ENCODE measurements around the gene TMEM59L. TPM values are rescaled to one million over a fixed set of nuclear protein-coding genes. Genes with fewer than 3 reads are reported as not detected.

TMEM59L gene
- total RNA-seq, 2 experiments from 2014 or later, result 0.12 TPM; not detected in 1

DNA sequence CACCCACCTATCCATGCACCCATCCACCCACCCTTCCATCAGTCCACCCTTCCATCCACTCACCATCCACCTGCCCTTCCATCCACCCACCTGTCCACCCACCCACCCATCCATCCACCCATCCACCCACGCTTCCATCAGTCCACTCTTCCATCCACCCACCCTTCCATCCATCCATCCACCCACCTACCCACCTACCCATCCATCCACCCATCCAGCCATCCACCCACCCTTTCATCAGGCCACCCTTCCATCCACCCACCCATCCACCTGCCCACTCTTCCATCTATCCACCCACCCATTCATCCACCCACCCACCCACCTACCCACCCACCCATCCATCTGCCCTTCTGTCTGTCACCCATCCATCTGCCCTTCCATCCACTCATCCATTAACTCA lies 41.2 kb downstream of the TMEM59L start:
- Mint-ChIP-seq H3K36me3 (ENCODE audit: low read depth) (no peaks in the 10 kb centered on the region), H3K9me3 (no peaks in the 10 kb centered on the region), H3K4me3 (no peak overlapping the region), H3K27ac (no peak overlapping the region), H3K27me3 (no peaks in the 10 kb centered on the region), H3K4me1 (no peaks in the 10 kb centered on the region)
- POLR2A ChIA-PET, result no interaction called here
- no peak for DNase-seq
- CTCF ChIA-PET, result no interaction called here

DNA sequence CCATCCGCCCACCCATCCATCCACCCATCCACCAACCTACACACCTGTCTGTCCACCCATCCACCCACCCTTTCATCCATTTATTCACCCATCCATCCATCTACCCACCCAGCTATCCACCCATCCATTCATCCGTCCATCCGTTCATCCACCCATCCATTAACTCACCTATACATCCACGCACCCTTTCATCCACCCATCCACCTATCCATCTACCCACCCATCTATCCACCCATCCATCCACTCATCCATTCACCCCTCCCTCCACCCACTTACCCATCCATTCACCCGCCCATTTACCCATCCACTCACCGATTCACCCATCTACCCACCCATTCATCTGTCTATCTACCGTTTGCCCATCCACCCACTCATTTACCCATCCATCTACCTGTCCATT lies 41.8 kb downstream of the TMEM59L start:
- no peaks in the 10 kb centered on the region for H3K9me3 Mint-ChIP-seq
- no peak overlapping the region for H3K4me3 Mint-ChIP-seq
- POLR2A ChIA-PET, result no interaction called here

DNA sequence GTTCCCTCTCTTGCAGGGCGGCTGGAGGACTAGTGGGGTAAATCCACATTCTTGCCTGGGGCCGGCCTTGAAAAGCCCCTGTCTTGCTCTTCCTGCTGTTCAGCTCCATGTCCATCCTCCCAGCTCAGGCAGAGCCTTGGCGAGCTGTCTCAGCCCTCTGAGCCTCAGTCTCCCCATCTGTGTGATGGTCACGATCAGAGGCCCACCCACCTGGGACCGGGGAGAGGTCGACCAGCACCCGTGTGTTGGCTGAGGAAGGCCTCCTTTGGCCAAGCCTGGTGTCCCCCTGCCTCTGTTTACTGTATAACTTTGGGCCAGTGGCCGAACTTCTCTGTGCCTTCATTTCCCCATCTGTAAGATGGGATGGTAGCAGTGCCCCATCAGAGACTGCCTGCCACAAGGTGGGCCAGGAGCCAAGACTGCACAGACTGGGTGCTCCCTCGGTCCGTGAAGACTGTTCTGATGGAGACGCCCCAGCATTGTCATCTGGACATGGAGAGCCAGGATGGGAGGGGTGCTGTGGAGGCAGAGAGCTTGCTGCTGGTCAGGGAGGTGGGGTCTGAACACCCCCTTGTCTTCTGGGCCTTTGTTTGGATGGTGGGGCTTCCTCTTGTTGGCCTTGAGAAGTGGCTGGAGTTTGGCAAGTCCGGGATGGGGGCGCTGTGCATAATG lies 42.6 kb downstream of the TMEM59L start:
- no peak overlapping the region for H3K4me3 Mint-ChIP-seq
- H3K27me3 Mint-ChIP-seq, result no peaks in the 10 kb centered on the region
- H3K36me3 Mint-ChIP-seq (ENCODE audit: low read depth), result no peaks in the 10 kb centered on the region
- H3K9me3 Mint-ChIP-seq, result no peaks in the 10 kb centered on the region
- ChIA-PET POLR2A (no interaction called here), CTCF (interaction anchor here (1.3 kb wide), 1 partner anchor 55 kb away, joined by 3 read pairs; no protein-coding TSS in a partner anchor)
- H3K27ac Mint-ChIP-seq, result no peak overlapping the region
- no peak for DNase-seq
- H3K4me1 Mint-ChIP-seq, result no peaks in the 10 kb centered on the region

More for the DNA sequence above, 41.8 kb downstream of the TMEM59L start:
- DNase-seq, result no peak
- Mint-ChIP-seq H3K36me3 (ENCODE audit: low read depth) (no peaks in the 10 kb centered on the region), H3K4me1 (no peaks in the 10 kb centered on the region), H3K27ac (no peak overlapping the region), H3K27me3 (no peaks in the 10 kb centered on the region)
- CTCF ChIA-PET, result interaction anchor here (1.3 kb wide), 1 partner anchor 54 kb away, joined by 3 read pairs; no protein-coding TSS in a partner anchor

DNA sequence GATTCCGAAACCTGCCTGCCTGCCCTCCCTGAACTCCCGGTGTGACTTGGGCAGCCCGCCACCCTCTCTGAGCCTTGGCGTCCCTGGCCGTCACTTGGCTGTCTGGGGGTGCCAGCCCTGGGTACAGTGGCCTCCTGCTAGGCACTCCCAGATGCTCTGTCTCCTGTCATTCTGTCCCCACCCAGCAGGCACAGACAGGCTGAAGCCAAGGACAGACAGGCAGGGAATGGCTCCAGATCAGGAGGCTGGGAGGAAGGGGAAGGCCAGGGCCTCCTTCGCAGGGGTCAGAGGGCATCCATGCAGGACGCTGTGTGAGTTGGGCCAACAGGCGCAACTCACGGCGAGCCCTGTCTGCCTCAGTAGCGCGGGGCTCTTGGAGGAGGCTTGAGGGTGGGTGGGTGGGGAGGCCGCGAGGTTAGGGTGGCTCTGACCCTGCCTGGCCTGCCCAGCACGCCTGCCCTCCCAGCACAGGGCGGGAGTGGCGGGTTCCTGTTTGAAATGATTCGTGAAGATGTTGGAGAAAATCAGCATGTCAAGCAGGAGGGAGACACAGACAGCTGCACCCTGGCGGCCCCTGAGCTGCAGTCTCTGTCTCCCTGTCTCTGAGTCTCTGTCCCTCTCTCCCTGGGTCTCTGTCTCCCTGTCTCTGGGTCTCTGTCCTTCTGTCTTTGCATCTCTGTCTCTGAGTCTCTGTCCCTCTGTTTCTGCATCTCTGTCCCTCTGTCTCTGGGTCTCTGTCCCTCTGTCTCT lies 43.8 kb downstream of the TMEM59L start:
- H3K27ac Mint-ChIP-seq, result no peak overlapping the region
- CTCF ChIA-PET, result interaction anchor here (0.6 kb wide), 1 partner anchor 175 kb away, joined by 3 read pairs; no protein-coding TSS in a partner anchor

DNA sequence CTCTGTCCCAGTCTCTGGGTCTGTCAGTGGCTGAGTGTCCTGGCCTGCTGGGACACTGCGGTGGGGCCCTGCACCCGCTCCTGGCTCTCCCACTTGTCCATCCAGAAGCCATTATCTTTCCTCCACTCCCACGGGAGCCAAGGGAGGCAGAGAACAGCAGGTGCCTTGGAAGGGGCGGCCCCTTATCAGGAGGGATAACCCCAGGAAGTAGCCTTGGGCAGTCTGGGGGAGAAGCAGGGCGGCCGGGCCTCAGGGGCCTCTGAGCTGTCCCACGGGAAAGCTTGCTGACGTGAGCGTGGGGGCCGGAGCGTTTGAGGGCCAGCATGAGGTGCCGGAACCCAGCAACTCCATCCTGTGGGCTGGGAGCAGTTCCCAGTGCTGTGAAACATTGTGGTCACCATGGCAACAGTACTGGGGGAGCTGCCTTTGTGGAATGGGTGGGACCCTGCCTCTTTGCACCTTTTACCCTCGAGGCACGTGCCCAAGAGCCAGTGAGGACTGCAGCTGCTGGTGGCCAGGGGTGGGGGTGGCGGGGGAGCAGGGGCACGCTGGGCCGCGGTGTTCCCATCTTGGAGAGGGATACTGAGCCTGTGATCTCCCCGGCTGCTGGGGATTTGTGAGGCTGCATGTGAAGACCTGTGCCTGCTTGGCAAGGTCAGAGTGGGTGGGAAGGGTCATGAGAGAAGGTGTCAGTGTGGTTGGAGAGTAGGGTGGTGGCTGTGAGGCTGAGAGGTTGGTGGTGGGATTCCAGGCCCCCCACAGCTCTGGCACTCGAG lies 45.1 kb downstream of the TMEM59L start:
- no peaks in the 10 kb centered on the region for H3K27me3 Mint-ChIP-seq
- H3K4me3 Mint-ChIP-seq, result no peak overlapping the region
- H3K9me3 Mint-ChIP-seq, result no peaks in the 10 kb centered on the region
- ChIA-PET CTCF (no interaction called here), POLR2A (no interaction called here)
- peaks cover 2% of the 10 kb centered on the region for H3K4me1 Mint-ChIP-seq
- no peak for DNase-seq
- H3K36me3 Mint-ChIP-seq (ENCODE audit: low read depth), result no peaks in the 10 kb centered on the region
- H3K27ac Mint-ChIP-seq, result no peak overlapping the region

More for the DNA sequence above, 43.8 kb downstream of the TMEM59L start:
- Mint-ChIP-seq H3K36me3 (ENCODE audit: low read depth) (no peaks in the 10 kb centered on the region), H3K9me3 (no peaks in the 10 kb centered on the region), H3K27me3 (no peaks in the 10 kb centered on the region), H3K4me1 (peaks cover 2% of the 10 kb centered on the region), H3K4me3 (no peak overlapping the region)
- DNase-seq, result no peak
- POLR2A ChIA-PET, result no interaction called here

DNA sequence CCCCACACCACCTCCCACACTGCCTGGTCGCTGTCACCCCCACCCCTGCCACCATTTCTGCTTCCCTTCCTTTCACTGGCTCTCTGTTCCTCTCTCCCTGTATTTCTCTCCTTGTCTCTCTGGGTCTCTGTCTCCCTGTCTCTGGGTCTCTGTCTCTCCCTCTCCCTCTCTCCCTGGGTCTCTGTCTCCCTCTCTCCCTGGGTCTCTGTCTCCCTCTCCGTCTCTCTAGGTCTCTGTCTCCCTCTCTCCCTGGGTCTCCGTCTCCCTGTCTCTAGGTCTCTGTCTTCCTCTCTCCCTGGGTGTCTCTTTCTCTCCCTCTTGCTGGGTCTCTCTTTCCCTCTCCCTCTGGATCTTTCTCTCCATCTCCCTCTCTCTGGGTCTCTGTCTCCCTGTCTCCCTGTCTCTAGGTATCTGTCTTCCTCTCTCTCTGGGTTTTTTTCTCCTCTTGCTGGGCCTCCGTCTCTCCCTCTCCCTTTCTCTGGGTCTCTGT lies 45.7 kb downstream of the TMEM59L start:
- no peaks in the 10 kb centered on the region for H3K9me3 Mint-ChIP-seq
- DNase-seq, result no peak
- H3K36me3 Mint-ChIP-seq (ENCODE audit: low read depth), result no peaks in the 10 kb centered on the region
- POLR2A ChIA-PET, result no interaction called here
- H3K27ac Mint-ChIP-seq, result no peak overlapping the region
- H3K27me3 Mint-ChIP-seq, result no peaks in the 10 kb centered on the region
- peaks cover 5% of the 10 kb centered on the region for H3K4me1 Mint-ChIP-seq
- CTCF ChIA-PET, result no interaction called here
- H3K4me3 Mint-ChIP-seq, result no peak overlapping the region

DNA sequence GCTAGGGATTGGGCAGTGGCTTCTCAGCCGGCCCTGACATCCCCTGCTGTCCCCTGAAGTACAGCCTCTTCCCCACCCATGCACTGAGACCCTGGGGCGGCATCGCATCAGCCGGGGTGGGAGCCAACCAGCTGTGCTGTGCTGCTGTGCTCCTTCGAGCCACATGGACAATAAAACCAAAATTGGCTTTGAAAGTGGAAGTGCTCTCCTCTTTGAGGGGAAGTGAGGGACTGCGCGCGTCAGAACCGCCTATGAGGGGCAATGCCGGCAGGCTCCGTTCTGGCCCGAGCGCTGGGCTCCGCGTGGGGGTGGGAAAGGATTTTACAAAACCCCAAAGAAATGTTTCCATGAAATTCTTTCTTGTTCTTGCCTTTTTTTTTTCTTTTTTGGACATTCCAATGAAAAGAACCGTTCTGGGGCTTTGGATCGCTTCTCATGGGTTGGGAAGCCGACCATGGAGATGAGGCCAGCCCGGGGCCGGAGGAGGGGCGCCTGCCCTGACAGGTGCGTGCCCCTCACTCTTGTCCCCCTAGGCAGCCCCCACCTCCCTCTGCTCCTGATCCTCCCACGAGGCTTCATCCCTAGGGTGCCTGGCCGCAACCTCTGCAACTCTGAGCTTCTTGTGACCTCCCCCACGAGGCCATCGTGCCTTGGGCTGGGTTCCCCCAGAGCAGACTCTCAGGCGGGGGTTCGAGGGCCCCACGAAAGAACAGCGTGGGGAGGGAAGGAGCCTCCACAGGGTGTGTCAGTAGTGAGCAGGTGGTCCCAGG lies 46.8 kb downstream of the TMEM59L start:
- Mint-ChIP-seq H3K9me3 (no peaks in the 10 kb centered on the region), H3K36me3 (ENCODE audit: low read depth) (no peaks in the 10 kb centered on the region), H3K4me1 (peaks cover 14% of the 10 kb centered on the region), H3K27me3 (no peaks in the 10 kb centered on the region), H3K27ac (peak overlapping the region; percentile 47), H3K4me3 (no peak overlapping the region)
- ChIA-PET POLR2A (no interaction called here), CTCF (no interaction called here)
- DNase-seq, result no peak

DNA sequence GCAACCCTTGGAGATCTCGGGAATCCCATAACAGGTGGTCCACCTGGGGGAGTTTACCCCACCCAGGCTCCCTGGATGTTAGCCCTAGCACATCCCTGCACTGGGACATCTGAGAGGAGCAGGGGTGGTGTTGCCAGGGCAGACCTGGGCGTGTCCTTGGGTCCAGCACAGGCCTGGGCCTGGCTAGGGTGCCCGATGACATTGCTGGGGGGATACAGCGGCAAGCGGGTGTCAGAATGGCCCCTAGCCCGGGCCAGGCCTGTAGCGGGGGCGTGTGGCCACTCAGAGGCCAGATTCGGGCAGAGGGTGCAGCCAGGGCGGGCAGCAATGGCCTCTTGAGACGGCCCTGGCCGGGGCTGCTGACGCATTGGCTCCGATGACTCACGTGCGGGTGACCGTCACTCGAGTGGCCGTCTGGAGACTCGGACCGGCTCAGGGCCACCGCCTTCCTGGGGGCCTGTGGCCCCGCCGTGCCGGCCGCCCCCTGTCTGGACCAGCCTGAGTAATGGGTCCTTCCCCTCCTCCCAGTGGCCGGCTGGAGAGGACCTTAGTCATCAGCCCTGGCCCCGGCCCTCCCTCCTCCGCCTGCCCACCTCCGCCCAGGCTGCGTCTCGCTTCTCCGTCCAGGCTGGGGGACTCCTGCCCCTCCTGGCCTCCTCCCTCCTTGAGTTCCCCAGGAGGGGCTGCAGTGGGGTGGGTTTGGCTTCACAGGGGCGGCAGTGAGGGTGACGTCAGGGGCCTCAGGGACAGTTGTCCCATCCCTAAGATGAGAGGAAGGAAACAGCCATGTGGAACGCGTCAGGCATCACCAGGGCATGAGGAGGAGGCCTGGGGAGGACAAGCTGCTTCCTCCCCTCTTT lies 47.6 kb downstream of the TMEM59L start:
- Mint-ChIP-seq H3K27ac (no peak overlapping the region), H3K27me3 (no peaks in the 10 kb centered on the region), H3K4me3 (no peak overlapping the region), H3K36me3 (ENCODE audit: low read depth) (no peaks in the 10 kb centered on the region), H3K4me1 (peaks cover 14% of the 10 kb centered on the region), H3K9me3 (no peaks in the 10 kb centered on the region)
- no peak for DNase-seq
- ChIA-PET POLR2A (no interaction called here), CTCF (no interaction called here)

DNA sequence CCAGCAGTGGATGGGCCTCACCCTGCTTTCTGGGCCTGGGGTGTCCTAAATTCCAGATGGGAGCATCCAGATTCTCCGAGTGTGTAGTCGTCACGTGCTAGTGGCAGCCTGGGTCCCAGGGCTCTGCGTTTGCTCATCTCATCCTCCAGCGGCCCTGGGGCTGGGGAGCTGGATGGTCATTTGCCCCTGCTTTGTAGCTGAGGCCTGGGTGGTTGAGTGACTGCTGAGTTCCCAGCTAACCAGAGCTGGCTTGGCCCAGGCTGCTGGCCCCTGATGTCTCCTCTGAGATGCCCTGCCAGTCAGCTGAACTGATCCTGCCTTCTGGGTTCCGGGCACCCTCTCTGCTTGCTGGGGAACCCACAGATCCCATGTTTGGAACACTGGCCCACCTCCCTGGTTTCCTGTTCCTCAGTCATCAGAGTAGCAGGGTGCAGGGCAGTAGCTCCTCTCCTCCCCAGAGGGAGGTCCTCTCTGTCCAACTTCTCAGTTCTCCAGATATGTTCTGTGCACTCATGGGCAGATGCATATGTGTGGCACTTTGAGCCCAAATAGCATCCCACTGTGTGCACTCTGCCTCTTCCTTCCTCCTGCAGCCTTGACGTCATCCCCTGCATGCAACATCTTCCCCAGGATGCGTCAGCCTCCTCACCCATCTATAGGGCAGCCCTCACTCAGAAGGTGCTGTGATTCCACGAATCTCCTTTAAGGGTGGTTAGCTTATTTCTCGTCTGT lies 48.4 kb downstream of the TMEM59L start:
- POLR2A ChIA-PET, result no interaction called here
- Mint-ChIP-seq H3K36me3 (ENCODE audit: low read depth) (no peaks in the 10 kb centered on the region), H3K4me1 (peaks cover 14% of the 10 kb centered on the region), H3K27ac (no peak overlapping the region), H3K9me3 (no peaks in the 10 kb centered on the region), H3K27me3 (no peaks in the 10 kb centered on the region), H3K4me3 (no peak overlapping the region)
- no peak for DNase-seq
- CTCF ChIA-PET, result no interaction called here

DNA sequence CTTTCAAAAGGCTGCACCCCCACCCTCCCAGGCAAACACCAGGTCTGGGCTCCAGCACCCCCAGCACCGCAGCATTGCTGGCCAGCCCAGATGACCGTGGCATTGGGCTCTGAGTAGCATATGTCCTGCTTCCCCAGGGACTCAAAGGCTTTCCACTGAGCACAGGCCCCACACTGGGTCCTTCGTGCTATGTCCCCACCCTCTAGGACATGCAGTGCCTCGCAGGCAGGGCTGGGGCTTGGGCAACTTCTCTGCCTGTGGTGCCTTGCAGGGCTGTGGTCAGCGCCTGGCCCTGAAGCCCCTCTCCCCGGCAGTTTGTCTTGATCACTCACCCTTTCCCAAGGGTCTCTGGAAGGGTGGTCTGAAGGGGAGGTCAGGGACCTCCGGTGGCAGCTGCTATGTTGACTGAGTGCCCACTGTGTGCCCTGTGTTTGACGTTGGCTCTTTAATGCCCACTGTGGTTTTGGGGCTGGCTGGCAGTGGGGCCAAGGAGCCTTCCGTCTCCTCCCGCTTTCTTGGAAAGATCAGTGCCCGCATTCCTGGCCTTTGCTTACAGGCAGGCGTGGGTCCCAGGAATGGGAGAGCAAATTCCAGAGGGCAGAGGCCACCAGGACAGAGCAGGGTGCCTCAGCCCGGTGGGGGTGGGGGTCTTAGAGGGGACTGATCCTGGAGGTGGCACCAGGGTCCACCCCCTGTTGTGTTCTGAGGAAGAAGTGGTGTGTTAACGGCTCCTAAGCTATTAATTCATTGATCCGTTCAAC lies 50.5 kb downstream of the TMEM59L start:
- Mint-ChIP-seq H3K36me3 (ENCODE audit: low read depth) (no peaks in the 10 kb centered on the region), H3K27me3 (no peaks in the 10 kb centered on the region), H3K27ac (no peak overlapping the region), H3K9me3 (no peaks in the 10 kb centered on the region), H3K4me1 (peaks cover 14% of the 10 kb centered on the region), H3K4me3 (no peak overlapping the region)
- ChIA-PET POLR2A (no interaction called here), CTCF (interaction anchor here (0.5 kb wide), 1 partner anchor 1394 kb away, joined by 3 read pairs; no protein-coding TSS in a partner anchor)
- no peak for DNase-seq

DNA sequence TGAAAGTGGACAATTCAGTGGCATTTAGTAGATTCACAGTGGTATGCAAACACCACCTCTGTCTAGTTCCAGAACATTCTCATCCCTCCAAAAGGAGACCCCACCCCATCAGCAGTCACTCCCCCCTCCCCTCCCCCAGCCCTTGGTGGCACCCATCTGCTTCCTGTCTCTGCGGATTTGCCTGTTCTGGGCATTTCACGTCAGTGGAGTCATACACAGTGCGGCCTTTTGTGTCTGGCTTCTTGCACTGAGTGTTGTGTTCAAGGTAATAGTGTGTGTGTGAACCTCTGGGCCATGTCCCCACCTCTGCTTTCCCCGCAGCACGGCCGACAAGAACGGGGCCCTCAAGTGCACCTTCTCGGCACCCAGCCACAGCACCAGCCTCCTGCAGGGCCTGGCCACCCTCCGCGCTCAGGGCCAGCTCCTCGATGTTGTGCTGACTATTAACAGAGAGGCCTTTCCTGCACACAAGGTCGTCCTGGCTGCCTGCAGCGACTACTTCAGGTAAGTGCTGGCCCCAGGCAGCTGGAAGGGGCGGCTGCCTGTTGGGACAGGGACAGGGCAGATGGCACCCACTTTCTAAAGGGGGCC lies 51.4 kb downstream of the TMEM59L start:
- Mint-ChIP-seq H3K36me3 (ENCODE audit: low read depth) (no peaks in the 10 kb centered on the region), H3K27me3 (no peaks in the 10 kb centered on the region), H3K4me1 (peaks cover 14% of the 10 kb centered on the region), H3K9me3 (no peaks in the 10 kb centered on the region), H3K4me3 (peak overlapping the region; percentile 54), H3K27ac (peak overlapping the region; percentile 75)
- peak; percentile 46 for DNase-seq
- ChIA-PET CTCF (no interaction called here), POLR2A (no interaction called here)

All from activated CD4-positive, alpha-beta T cell treated with anti-CD3 and anti-CD28 coated beads, Interleukin-2, amount 10 ng/mL, durations not matched to agents 7 days and 5 days (primary cell).